CD4-positive, alpha-beta T cell treated with Interleukin-4 for 1 hour (primary cell): ENCODE data around the gene GRK1.

Experiments used
- DNase-seq, 2 donors: peaks; one replicate each; pipeline ENCODE4 v3.0.0-alpha.2; 2020 to 2022

Gene GRK1

DNA sequence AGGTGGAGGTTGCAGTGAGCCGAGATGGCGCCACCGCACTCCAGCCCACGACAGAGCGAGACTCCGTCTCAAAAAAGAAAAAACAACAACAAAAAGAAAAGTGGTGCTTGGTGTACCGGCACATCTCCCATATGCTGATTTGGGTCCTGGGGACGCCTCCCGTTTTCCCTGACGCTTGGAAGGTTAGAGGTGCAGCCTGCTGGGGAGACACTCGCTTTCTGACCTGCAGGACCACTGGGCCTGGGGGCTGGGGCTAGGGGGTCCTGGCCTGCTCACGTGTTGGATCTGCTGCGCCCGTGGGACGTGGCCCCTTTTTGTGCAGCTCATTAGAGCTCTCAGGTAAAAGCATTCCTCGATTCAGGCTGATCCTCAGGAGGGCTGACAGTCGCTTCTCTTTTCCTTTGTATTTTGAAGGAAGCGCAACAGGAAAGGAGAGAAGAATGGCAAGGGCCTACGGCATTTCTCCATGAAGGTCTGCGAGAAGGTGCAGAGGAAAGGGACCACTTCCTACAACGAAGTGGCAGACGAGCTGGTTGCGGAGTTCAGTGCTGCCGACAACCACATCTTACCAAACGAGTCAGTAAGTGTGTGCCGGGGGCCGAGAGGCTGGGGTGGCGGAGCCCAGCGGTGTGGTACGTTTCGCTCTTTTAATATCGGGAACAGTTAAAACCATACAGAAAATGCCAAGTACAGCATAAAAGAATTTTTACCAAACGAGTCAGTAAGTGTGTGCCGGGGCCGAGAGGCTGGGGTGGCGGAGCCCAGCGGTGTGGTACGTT lies 34.1 kb upstream of the GRK1 start:
- no peak for DNase-seq

DNA sequence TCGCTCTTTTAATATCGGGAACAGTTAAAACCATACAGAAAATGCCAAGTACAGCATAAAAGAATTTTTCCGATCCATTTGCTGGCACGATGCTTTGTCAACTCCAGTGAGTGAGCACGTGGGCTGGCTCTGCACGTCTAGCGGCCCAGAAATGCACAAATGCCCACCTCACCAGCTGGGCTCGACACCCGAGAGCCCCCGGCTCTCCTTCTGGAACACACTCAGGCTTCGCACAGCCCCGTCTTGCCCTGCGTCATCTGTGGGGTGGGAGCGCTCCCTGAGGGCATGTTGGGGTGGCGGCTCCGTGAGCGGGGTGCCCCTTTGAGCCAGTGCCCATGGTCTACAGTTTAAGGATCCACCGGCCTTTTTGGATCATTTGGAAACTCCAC lies 33.5 kb upstream of the GRK1 start:
- no peak for DNase-seq

DNA sequence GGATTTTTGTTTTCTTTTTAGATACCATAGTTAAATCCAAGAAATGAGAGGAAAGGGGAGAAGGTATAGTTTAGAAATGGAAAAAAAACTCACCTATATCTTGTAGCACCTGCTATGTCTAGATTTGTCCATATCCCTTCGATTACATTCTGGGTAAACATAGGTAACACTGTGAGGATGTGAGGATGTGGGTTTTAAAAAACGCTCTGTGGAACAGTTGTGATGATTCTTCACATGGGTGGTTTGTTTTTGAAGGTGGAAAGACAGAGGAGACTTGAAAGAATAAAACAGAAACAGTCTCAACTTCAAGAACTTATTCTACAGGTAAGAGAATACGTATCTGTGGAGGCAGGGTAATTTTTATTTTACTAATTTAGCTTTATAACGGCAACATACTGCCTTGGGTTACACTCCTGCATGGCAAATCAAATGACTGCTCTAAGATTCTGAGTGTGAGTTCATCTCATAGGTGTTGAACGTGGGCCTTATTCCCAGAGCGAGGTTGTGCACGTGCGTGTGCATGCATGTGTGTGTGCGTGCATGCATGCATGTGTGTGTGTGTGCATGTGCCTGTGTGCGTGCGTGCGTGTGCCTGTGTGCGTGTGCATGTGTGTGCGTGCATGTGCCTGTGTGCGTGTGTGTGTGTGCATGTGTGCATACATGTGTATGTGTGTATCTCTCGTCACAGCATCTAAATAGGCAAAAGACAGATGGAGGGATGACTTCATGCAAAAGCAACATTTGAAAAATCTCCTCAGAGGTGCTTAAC lies 32.6 kb upstream of the GRK1 start:
- no peak for DNase-seq

DNA sequence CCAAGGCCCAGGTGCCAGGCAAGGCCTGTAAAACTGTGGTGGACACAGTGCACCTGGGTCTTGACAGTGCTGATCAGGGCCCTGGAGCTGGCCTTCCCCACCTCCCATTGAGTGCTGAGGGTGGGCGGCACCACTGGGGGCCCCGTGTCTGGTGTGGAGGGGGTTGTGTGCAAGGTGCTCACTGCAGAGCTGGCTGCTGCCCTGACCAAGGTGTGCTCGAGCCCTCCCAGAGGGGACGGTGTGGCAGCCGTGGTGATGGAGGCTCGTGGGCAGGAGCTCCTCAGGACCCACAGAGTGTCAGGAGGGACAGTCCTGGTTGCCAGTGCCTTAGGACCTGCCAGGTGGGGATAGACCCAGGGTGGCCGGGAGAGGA lies 32.0 kb upstream of the GRK1 start:
- DNase-seq = no peak

DNA sequence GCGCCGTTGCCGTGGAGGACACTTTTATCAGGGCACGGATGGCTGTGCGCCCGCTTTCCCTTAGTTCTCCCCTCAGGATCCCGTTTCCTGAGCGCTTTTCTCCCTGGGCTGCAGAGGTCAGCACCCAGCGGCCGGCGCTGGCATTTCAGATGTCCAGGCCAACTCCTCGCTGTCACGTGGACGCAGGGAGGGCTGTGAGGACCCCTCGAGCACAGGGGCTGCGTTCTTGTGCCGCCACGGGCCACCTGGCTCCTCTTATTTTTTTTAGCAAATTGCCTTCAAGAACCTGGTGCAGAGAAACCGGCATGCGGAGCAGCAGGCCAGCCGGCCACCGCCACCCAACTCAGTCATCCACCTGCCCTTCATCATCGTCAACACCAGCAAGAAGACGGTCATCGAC lies 31.3 kb upstream of the GRK1 start:
- DNase-seq = no peak

DNA sequence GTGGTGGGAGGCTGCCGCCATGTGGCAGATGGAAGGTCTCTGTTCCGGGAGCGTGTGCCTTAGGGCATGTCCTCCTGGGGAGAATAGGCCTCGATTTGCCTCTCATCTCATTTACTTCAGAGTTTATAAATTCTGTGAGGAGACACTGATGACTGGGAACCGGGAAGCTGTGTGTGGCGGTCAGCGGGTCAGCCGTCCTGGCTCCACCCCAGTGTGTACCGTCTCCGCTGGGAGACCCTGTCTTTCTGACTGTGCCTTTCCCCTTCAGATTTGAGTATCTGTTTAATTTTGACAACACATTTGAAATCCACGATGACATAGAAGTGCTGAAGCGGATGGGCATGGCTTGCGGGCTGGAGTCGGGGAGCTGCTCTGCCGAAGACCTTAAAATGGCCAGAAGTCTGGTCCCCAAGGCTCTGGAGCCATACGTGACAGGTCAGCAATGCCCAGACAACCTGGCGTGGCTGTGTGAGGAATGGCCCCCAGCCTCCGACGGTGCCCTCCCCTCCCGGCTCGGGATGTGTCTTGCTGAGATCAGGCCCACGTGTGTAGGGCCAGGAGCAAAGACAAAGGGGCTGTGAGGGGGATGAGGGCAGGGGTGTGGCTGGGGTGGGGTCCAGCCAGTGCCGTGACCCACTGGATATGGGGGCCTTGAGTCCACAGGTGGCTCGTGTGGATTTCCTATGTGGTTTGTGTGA lies 30.6 kb upstream of the GRK1 start:
- DNase-seq = peak in 1 of 2 donors; percentile 1

DNA sequence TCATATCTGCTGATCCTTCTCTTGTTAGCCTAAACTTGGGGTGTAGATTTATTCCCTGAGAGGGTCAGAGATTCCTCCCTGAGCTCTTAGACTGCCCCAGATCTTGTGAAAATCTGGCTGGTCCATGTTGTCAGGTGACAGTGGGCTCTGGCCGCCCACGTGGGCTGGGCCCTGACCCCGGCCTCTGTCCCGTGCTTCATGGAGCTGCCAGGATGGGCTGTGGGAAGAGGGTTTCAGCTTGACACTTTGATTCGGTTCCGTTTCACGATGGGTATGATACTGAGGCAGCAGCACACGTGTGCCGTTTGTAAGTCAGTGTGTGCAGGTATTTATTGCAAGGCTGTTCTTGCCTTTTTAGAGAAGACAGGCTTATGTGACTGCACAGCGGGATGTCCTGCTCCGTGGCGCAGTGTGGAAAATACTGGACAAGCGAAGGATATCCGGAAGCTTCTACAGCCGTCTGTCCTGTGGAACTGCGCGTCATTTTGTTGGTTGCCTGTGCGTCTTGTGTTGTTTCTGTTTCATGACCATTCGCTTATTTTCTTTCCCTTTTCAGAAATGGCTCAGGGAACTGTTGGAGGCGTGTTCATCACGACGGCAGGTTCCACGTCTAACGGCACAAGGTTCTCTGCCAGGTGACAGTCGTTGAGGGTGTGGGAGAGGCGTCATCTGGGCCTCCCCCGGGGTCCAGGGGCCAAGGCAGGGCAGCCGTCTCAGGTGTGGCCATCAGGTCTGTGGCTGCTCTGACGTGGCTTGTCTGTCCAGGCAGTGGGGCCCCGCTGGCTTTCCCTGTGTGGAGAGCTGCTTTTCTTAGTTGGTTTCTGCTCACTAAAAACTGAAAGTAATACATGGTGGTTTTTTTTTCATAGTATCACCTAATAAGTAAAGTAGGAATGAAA lies 29.5 kb upstream of the GRK1 start:
- DNase-seq = peak in 1 of 2 donors; percentile 5

DNA sequence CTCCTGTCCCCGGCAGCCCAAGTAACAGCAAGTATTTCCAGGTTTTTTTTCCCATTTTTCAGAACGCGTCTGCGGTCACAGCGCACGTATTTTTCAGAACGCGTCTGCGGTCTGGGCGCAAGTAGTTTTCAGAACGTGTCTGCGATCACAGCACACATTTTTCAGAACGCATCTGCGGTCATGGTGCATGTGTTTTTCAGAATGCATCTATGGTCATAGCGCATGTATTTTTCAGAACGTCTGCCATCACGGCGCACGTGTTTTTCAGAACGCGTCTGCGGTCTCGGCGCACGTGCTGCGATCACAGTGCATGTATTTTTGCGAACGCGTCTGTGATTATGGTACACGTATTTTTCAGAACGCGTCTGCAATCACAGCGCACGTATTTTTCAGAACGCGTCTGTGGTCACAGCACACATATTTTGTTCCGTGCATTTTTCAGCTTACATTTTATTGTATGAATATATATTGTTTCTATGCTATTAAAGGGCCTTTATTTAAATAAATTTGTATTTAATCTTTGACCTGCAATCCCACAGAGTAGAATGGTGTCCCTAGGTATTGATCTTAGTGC lies 28.8 kb upstream of the GRK1 start:
- no peak for DNase-seq

DNA sequence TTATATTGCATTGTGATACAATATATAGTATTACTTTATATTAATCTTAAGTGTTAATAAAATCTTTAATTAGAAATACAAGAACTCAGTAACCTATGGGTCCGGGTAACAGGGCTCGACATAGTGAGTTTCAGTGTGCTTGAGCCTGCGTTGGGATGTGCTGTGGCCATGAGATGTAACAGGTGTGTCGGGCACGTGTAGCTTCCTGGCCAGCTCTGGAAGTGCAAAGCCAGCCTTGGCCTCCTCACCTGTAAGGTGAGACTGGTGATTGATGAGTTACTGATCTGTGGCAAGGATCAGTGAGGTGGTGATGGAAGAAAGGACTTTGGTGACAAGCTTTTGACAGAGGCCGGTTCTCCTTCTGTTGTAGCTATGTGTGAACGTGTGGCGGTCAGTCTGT lies 28.2 kb upstream of the GRK1 start:
- DNase-seq = no peak

DNA sequence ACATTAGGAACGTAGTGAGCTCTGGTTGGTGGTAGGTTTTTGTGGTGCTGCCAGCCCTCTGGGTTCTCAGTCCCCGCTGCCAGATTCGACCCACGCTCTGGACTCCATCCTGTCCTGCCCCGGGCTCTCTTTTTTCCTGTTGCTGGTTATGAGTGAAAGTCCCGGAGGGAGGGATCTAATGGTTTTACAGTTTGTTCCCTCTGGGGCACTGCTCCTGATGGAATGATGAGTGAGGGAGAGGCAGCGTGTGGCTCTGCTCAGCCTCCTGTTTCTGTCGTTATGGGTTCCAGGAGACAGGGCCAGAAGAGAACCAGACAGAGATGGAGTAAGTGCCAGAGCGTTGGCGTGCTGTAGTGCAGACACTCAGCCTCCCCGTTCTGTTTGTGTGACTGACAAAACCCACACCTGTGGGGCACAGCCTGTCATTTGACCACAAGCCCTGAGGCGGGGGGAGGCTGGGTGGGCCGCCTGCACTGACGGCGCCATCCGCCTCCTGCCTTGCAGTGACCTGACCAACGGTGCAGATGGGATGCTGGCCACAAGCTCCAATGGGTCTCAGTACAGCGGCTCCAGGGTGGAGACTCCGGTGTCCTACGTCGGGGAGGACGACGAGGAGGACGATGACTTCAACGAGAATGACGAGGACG lies 27.3 kb upstream of the GRK1 start:
- DNase-seq = no peak

DNA sequence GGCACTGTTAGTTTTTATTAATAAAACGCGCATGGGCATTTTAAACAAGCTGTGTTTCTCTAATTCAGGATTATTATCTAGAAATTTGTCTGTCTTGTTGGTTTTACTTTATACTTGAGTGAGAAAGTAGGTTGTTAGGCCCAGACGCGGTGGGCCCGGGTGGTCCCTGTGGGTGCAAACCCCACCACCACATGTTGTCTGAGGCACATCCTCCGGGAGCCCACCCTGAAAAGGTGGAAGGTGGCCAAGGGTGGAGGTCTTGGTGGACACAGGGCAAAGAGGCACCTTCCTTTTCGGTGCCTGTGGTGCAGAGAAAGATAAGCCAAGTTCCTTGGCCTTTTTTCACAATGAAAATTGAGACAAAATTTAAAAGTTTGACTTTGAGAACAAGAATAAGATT lies 25.6 kb upstream of the GRK1 start:
- no peak for DNase-seq

DNA sequence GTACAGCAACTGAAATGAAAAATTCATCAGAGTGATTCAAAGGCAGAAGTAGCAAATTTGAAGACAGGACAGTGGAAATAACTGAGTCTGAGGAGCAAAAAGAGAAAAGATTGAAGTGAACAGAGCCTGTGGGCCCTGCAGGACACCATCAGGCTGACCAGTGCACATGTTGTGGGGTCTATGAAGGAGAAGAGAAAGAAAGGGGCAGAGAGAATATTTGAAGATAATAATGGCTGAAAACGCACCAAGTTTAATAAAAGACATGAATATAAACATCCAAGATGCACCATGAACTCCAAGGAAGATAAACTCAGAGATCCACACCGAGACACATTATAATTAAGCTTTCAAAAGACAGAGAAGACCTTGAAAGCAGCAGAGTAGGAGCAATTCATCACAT lies 24.5 kb upstream of the GRK1 start:
- DNase-seq = no peak

DNA sequence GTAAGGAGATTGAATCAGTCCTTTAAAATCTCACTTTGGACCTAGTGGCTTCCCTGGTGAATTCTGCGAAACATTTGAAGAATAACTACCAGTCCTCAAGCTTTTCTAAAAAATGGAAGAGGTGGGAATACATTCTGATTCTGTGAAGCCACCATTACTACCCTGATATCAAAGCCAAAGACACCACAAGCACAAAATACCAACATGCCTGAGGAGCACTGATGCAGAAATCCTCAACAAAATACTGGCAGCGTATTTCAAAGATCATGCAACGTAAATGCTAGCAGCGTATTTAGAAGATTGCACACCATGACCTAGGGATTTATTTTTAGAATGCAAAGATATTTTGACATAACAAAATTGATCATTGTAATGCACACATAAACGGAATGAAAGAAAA lies 23.4 kb upstream of the GRK1 start:
- no peak for DNase-seq

DNA sequence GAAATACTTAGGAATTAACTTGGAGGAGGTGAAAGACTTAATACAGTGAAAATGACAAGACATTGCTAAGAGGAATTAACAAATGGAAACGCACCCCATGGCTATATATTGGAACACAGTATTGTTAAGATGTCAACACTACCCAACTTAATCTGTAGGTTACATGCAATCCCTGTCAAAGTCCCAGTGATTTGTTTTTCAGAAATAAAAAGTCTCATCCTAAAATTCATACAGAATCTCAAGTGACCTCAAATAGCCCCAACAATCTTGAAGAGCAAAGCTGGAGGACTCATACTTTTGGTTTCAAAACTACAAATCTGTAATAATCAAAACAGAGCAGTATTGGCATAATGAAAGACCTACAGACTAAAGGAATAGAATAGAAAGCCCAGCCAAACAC lies 22.2 kb upstream of the GRK1 start:
- DNase-seq = no peak

DNA sequence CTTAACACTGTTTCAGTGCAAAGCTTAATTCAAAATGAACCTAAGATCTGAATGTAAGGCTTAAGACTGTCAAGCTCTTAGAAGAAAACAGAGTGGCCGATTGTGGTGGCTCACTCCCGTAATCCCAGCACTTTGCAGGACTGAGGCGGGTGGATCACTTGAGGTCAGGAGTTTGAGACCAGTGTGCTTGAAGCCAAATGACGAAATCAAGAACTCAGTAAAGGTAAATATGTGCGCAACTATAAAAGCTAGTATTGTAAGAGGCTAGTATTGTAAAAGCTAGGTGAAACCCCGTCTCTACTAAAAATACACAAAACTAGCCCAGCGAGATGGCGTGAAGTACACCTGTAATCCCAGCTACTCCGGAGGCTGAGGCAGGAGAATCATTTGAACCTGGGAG lies 21.7 kb upstream of the GRK1 start:
- DNase-seq = no peak

DNA sequence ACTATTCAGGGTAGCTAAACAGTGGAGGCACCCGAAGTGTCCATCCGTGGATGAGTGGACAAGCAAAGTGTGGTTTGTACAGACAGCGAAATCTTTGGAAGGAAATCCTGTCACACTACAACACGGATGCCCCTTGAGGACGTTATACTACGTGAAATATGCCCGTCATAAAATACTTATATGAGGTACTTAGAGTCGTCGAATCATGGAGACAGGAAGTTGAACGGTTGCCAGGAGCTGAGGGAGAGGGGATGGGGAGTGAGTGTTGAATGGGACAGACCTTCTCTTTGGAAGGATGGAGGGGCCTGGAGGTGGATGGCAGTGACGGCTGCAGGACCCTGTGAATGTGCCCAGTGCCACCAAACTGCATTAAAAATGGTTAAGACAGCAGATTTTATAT lies 20.6 kb upstream of the GRK1 start:
- DNase-seq = no peak

DNA sequence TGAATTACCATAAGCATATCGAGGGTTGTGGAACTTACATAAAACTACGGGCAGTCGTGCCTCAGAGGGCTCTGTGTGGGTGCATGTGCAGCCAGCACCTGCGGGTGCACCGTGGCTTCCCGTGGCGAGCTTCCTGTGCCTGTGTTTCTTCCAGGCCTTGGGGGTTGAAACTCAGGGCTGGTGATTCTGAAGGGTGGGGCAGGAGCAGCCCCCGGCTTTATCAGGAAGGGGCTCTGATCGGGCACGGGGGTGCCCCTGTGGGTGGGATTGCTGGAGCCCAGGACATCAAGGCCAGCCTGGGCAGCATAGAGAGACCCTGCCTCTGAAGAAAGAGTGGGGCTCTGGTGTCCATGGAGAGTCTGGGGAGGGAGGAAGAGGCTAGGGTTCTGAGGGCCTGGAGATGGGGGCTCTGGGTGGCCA lies 20.1 kb upstream of the GRK1 start:
- peak in 1 of 2 donors; percentile 9 for DNase-seq

DNA sequence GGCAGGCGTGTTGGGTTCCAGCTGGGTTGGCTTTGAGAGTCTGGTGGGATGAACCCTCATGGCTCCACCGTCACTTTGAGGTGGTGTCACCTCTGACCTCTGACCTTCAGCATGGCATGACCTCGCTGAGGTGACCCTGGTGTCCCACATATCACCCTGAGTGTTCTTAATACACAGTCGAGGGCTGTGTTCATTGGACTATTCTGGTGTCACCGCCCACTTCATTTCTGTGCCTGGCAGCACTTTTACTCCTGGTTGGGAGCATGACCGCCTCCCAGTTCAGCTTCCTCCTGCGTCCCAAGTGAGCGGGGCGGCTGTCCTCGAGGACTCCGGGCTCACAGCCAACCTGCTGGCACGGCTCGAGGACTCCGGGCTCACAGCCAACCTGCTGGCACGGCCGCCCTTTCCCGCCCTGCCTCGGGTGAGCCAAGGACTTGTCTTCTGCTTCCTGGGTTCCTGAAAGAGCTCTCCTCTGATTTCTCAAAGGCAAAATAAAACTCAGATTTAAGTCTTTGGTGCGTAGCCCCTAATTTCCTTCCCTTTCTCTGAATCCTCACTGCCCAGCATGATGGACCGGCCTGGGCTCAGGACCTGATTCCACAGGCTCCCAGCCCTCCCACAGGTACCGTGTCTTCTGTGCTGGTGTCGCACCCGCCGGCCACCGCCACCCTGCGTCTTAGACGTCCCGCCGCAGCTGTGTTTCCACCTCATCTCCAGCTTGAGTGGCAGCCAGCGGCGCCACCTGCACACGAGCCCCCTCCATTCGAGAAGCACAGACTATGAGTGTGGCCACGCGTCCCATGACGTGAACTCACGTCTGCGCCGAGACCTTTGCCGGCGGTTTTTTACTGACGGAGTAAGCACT lies 19.4 kb upstream of the GRK1 start:
- DNase-seq = no peak

DNA sequence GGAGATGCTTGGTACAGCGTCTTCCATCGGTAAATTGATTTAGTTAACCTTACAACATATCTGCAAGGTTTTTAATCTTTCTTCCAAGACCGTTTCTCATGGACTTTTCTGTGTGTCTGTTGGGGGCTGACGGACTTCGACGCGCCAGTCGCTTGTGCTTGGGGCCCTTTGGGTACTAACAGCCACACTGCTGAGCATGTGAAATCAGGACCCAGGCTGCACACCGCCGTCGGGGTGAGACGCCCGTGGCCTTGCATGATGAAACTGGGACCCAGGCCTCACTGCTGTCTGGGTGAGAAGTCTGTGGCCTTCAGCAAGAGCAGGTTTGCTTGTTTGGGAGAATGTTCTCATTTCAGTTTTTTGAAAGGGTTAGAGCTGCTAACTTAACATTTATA lies 18.8 kb upstream of the GRK1 start:
- no peak for DNase-seq

DNA sequence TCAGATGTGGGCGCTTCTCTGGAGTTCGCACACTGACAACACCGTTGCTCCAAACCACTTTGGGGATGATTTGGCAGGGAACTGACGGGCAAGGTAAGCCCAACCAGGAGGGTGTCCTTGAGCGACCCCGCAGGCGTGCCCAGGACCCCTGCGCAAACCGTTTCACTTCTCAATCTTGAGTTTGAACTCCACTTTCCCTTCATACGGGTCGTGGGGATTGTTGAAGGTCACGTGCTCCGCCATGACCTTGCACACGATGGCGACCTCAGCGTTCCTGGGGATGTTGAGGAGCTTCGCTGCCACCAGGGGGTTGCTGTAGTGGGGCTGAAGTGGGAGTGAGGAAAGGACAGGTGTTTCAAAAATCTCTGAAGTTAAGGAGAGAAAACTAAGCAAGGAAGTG lies 17.8 kb upstream of the GRK1 start:
- no peak for DNase-seq

DNA sequence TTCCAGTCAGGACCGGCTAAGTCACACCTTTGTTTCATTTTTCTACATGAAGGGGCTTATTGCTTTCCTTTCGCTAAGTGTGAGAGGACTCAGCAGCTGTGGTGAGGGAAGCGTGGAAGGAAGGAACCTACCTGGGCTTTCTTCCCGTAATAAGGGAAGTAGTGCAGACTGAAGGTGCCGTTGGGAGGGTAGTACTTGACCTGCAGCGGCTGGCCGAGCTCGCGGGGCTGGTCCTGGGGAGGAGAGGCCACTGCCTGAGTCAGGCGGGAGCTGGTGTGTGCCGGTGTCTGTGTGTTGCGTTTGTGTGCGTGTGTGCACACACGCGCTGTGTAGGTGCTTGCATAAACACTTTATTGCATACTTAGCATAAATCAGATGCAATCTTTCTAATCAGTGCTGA lies 16.7 kb upstream of the GRK1 start:
- DNase-seq = no peak
